Measurements from ENCODE around the gene TTLL1.

- TF ChIP-seq POLR2A (IDR thresholded peaks at IDR 0.05): no peak
- no peak for TF ChIP-seq CTCF (IDR thresholded peaks at IDR 0.05)
These were observed 3.3 kb downstream of the TTLL1 start for GRCh38 chr22:43085658-43086606.

Data from thyroid gland (tissue), 4 donors.